ENCODE data around the gene ANKMY2.

GRCh38 chr7:16616122-16616521 is 29.4 kb downstream of the ANKMY2 start:
- no peak for TF ChIP-seq CTCF (IDR thresholded peaks at IDR 0.05)
- TF ChIP-seq POLR2A (IDR thresholded peaks at IDR 0.05), result no peak
- TF ChIP-seq EP300 (IDR thresholded peaks at IDR 0.05), result no peak

All from ovary (tissue), 3 donors.